Erythroblast (primary cell): ENCODE data around the gene PPP1R14B.

ENCODE experiments used
- DNase-seq, 2 experiments: peaks; one replicate each; lab custom pipeline; 2025; lab: John Stamatoyannopoulos, UW
- GATA1 ChIP-seq: IDR thresholded peaks from 2 replicates; pipeline ENCODE4 v1.6.1; 2011; ENCODE audit warnings: low read depth, mild to moderate bottlenecking, control low read depth, low read length, moderate library complexity
- POLR2A ChIP-seq: IDR thresholded peaks from 2 replicates; pipeline ENCODE4 v1.6.1; 2011; ENCODE audit warnings: mild to moderate bottlenecking, low read length

The PPP1R14B gene

GRCh38 chr11:64240435-64241240, 6.1 kb downstream of the PPP1R14B start, which contains the start of gene FKBP2:
Gene FKBP2, plus strand, starts transcription at chr11:64241095. Its CDS starts 1,293 bp downstream, at chr11:64242388.
- TF ChIP-seq GATA1 (no peak), POLR2A (peak; percentile 96)
- DNase-seq = peak; percentile 99

- peak in 1 of 2 experiments; percentile 52 for DNase-seq
- TF ChIP-seq GATA1 (no peak), POLR2A (no peak)
Observed at GRCh38 chr11:64239662-64240434, 6.9 kb downstream of the PPP1R14B start.

- TF ChIP-seq POLR2A (no peak), GATA1 (no peak)
- DNase-seq = no peak
Observed at GRCh38 chr11:64238999-64239398, 7.7 kb downstream of the PPP1R14B start.

DNA sequence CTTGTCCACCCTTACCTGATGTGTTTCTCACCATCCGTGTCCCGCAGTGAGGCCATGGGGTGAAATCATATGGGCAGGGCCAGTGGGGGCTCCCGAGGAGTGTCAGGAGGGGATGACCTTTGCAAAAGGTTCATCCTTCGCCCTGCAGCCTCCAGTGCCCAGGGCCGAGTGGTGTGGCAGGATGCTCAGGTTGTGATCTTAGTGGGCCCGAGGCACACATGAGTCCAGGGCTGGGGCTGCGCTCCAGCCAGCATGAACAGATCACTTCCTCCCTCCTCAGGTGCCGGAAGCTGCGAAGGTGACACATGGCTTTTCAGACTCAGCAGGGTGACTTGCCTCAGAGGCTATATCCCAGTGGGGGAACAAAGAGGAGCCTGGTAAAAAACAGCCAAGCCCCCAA, 8.7 kb downstream of the PPP1R14B start:
- TF ChIP-seq POLR2A (no peak), GATA1 (no peak)
- no peak for DNase-seq

DNA sequence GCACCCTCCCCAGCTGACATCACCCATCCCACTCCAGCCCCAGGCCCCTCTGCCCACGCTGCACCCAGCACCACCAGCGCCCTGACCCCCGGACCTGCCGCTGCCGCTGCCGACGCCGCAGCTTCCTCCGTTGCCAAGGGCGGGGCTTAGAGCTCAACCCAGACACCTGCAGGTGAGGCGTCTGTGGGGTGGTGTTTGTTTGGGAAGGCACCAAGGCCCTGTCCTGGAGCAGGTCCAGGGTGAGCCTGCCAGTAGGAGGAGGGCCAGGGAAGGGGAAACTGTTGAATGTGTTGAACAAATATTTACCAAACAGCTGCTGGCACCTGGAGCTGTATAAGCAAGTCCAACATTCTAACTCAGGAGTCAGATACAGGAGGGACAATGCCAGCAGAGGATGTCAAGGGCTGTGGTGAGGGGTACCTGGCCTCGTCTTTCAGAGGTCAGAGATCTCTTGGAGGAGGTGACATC, 9.2 kb downstream of the PPP1R14B start:
- no peak for DNase-seq
- TF ChIP-seq GATA1 (no peak), POLR2A (no peak)

DNA sequence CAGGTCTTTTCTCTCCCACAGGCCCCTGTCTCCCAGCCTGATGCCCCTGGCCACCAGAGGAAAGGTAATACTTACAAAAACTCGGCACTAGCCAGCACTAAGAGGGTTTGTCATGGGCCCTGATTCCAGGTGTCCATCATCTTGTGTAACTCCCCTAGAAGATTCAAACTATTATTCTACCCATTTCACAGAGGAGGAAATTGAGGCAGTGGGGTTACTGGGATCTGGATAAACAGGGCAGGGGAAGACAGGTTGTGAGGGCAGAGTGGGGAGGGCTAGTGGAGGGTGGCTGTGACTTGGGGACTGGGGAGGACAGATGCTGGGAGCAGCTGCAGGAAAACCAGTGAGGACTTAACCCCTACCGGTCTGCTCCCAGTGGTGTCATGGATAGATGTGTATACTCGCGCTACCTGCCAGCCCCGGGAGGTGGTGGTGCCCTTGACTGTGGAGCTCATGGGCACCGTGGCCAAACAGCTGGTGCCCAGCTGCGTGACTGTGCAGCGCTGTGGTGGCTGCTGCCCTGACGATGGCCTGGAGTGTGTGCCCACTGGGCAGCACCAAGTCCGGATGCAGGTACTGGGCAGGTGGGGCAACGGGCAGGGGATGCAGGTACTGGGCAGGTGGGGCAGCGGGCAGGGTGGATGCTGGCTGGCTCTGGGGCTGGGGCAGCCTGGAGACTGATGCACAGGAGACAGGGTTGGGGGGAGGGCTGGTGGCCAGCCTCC, 11.1 kb downstream of the PPP1R14B start:
- DNase-seq = no peak
- TF ChIP-seq POLR2A = no peak
- no peak for TF ChIP-seq GATA1

DNA sequence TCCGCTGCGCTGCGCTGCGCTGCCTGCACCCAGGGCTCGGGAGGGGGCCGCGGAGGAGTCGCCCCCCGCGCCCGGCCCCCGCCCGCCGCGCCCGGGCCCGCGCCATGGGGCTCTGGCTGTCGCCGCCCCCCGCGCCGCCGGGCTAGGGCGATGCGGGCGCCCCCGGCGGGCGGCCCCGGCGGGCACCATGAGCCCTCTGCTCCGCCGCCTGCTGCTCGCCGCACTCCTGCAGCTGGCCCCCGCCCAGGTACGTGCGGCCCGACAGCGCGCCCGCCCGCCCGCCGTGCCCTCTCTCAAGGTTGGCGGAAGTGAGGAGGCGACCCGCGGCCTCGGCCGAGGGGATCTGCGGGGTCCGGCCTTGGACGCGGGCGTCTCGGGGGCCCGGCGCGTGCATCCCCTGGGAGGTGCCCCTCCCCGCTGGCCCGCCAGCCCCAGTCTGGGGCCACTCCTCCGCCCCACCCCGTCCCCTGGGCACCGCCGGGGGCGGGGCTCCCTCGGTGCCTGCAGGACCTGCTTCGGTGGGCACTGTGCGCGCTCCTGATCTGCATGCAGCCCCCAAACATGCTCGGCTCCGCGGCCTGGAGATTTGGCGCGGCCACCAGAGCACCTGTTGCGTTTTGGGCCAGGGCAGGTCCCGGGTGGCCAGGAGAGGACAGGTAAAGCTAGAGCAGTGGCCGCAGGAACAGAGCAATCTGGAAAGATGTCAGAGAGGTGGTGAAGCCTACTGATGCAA, 11.9 kb downstream of the PPP1R14B start:
- peak; percentile 65 to 72 for DNase-seq

DNA sequence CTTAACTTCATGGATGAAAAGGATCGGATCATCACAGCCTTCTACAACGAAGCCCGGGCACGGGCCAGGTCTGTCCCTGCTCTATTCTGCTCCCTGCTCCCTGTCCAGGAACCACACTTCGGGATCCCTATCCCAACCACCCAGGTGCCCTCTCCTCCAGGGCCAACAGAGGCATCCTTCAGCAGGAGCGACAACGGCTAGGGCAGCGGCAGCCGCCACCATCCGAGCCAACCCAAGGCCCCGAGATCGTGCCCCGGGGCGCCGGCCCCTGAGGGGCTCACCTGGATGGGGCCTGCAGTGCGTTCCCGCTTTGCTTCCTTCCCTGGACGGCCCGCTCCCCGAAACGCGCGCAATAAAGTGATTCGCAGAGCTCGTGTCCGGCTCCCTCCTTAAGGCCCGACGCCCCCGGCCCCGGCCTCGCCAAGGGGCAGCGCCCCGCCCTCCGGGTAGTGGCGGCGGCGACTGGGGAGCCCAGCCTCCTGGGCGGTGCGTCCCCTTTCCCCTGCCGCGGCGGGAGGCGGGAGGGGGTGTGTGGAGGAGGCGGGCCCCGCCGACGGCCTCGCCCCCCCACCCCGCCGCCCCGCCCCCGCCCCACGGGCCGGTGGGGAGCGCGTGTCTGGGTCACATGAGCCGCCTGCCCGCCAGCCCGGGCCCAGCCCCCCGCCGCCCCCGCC, 12.7 kb downstream of the PPP1R14B start, which contains the start of gene VEGFB:
Gene VEGFB (plus strand): TSS at position 672 of the 674 bp plus-strand sequence. CDS start 250 bp downstream, outside the sequence.
- DNase-seq = peak; percentile 72 to 75
- TF ChIP-seq POLR2A = no peak
- TF ChIP-seq GATA1 = no peak

More for the DNA sequence above, 11.9 kb downstream of the PPP1R14B start:
- no peak for TF ChIP-seq POLR2A
- no peak for TF ChIP-seq GATA1

DNA sequence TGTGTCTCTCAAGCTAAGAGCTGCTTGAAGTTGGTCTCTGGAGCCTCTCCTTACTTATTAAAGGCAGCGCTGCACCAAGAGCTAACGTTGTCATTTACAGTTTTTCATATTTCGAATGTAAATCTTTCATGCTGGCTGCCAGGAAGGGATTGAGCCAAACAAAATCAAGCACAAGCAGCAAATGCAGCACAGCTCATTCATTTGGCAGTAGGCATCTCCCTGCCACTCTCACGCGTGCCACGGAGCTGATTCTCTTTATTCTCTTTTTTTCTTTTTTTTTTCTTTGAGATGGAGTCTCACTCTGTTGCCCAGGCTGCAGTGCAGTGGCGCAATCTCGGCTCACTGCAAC, 13.8 kb downstream of the PPP1R14B start:
- DNase-seq = no peak
- TF ChIP-seq POLR2A = no peak
- no peak for TF ChIP-seq GATA1

GRCh38 chr11:64232182-64232966, 14.4 kb downstream of the PPP1R14B start:
- DNase-seq = peak; percentile 65 to 67
- TF ChIP-seq GATA1 (no peak), POLR2A (no peak)

- TF ChIP-seq GATA1 (no peak), POLR2A (no peak)
- DNase-seq = peak; percentile 52 to 67
Observed at GRCh38 chr11:64231546-64231945, 15.2 kb downstream of the PPP1R14B start.

DNA sequence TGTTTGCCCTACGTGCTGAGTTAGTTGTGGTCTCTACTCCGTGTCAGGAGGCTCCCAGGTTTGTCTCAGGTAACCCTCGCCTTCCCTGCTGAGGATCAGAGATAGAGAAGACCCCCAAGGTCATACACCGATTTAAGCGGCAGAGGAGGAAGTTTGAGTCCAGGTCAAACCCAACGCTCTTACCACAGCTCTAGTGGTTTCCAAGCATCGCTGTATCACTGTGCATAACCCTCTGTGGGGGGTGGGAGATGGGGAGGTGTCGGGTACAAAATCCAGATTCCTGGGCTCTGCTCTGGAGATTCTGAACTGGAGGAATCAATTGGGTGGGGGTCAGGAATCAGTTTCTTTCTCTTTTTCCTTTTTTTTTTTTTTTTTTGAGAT, 15.8 kb downstream of the PPP1R14B start:
- no peak for DNase-seq
- TF ChIP-seq GATA1 = no peak
- no peak for TF ChIP-seq POLR2A
